Measurements from ENCODE around the gene MFAP4. TPM values are rescaled to one million over a fixed set of nuclear protein-coding genes. Genes with fewer than 3 reads are reported as not detected.

The MFAP4 gene
- total RNA-seq, 1 experiment from 2014 or later: not detected

DNA sequence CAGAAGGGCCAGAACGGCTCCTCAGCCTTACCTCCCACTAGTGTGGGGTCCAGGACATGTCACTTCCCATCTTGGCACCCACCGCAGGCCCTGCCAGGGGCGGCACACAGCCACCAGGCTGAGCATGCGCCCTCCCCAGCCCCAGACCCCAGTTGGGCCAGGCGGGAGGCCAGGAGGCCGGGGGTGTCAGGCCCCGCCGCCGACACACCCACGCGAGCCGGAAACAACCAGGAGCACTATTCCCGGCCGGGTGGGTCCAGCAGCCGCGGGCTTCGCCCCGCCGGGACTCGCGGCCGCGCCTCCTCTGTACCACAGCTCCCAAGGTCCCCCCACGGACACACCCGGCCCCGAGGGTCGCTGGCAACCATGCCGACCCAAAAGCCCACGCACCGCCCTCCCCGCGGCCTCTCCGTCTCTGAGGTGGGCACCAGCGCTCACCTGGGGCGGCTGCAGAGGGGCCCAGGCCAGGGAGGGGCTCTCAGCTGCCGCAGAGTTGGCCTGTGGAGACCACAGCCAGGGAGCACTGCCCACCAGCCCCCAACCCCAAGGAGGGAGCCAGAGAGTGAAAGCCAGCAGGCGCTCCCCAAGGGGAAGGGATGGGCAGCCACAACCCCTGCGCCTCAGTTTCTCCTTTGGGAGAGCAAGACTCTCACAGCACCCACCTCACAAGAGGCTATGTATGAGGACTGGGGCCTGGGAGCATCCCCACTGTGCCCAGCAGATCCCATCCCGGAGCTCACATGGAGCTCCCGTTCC, 42.5 kb downstream of the MFAP4 start:
- TF ChIP-seq, protein P1, sequence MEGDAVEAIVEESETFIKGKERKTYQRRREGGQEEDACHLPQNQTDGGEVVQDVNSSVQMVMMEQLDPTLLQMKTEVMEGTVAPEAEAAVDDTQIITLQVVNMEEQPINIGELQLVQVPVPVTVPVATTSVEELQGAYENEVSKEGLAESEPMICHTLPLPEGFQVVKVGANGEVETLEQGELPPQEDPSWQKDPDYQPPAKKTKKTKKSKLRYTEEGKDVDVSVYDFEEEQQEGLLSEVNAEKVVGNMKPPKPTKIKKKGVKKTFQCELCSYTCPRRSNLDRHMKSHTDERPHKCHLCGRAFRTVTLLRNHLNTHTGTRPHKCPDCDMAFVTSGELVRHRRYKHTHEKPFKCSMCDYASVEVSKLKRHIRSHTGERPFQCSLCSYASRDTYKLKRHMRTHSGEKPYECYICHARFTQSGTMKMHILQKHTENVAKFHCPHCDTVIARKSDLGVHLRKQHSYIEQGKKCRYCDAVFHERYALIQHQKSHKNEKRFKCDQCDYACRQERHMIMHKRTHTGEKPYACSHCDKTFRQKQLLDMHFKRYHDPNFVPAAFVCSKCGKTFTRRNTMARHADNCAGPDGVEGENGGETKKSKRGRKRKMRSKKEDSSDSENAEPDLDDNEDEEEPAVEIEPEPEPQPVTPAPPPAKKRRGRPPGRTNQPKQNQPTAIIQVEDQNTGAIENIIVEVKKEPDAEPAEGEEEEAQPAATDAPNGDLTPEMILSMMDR (conservative IDR thresholded peaks at IDR 0.05): no peak
- TF ChIP-seq EZH2 (IDR thresholded peaks at IDR 0.05; ENCODE audit: low read depth): no peak
- intact Hi-C loops (cut with micrococcal nuclease; ENCODE audit: unreplicated experiment): no loop called here
- no peaks in the 10 kb centered on the region for H3K27me3 ChIP-seq (ENCODE audit: insufficient read depth, low read depth)
- DNase-seq: no peak
- no peak overlapping the region for H3K4me2 ChIP-seq
- H4K20me1 ChIP-seq (ENCODE audit: insufficient read depth): no peaks in the 10 kb centered on the region
- H3K79me2 ChIP-seq (ENCODE audit: low read depth): no peaks in the 10 kb centered on the region
- POLR2A ChIA-PET (ENCODE audit: unreplicated experiment): no interaction called here
- no peak overlapping the region for H3K27ac ChIP-seq
- CTCF ChIA-PET: interaction anchor here (0.8 kb wide), 1 partner anchor 9 kb away, joined by 3 read pairs; no protein-coding TSS in a partner anchor
- H3F3A ChIP-seq (ENCODE audit: insufficient read depth, low read depth): peaks cover 40% of the 10 kb centered on the region
- H3K4me3 ChIP-seq: no peak overlapping the region
- no TSS peak for BruUV-seq (replicated peaks)
- H3K9me3 ChIP-seq (ENCODE audit: insufficient read depth, low read depth): no peaks in the 10 kb centered on the region
- H3K4me1 ChIP-seq (replicated peaks; ENCODE audit: insufficient read depth): peaks cover 27% of the 10 kb centered on the region
- no peak overlapping the region for H2AFZ ChIP-seq
- H3K36me3 ChIP-seq (ENCODE audit: low read depth): no peaks in the 10 kb centered on the region; the same call in 1 of the 2 replicates
- no peaks in the 10 kb centered on the region for H3K9me2 ChIP-seq (ENCODE audit: insufficient read depth)

DNA sequence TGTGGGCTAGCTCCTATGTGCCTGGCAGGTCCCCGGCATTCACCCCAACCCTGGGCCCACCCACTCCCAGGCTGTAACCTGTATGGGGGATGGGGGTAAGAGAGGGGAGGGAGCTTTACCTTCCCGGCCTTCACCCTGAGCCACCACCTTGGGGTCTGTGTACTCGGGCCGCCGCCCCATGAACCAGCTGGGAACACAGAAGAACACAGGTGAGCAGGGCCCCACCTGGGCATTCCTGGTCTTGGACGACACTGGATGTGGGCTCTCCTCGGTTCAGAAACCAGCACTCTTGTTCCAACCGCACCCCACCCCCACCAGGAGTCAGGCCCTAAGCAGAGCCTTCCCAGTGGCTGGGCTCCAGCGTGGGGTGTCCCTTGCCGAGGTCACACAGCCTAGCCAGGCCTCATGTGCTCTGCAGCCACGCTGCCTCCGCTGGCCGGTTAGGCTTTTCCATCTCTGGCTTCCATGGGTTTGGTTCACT, 43.3 kb downstream of the MFAP4 start:
- intact Hi-C loops (cut with micrococcal nuclease; ENCODE audit: unreplicated experiment): no loop called here
- Histone ChIP-seq H3K27ac (no peak overlapping the region), H3K4me1 (replicated peaks; ENCODE audit: insufficient read depth) (peaks cover 25% of the 10 kb centered on the region), H4K20me1 (ENCODE audit: insufficient read depth) (no peaks in the 10 kb centered on the region), H3K4me3 (no peak overlapping the region), H3K4me2 (no peak overlapping the region), H3K9me3 (ENCODE audit: insufficient read depth, low read depth) (no peaks in the 10 kb centered on the region), H3K9me2 (ENCODE audit: insufficient read depth) (no peaks in the 10 kb centered on the region), H3K79me2 (ENCODE audit: low read depth) (no peaks in the 10 kb centered on the region), H2AFZ (no peak overlapping the region), H3F3A (ENCODE audit: insufficient read depth, low read depth) (peaks cover 42% of the 10 kb centered on the region), H3K27me3 (ENCODE audit: insufficient read depth, low read depth) (no peaks in the 10 kb centered on the region), H3K36me3 (ENCODE audit: low read depth) (no peaks in the 10 kb centered on the region; the same call in 1 of the 2 replicates)
- BruUV-seq (replicated peaks): no TSS peak
- TF ChIP-seq, protein P1 (conservative IDR thresholded peaks at IDR 0.05): no peak
- no peak for TF ChIP-seq EZH2 (IDR thresholded peaks at IDR 0.05; ENCODE audit: low read depth)
- CTCF ChIA-PET: no interaction called here
- no peak for DNase-seq
- POLR2A ChIA-PET (ENCODE audit: unreplicated experiment): no interaction called here

DNA sequence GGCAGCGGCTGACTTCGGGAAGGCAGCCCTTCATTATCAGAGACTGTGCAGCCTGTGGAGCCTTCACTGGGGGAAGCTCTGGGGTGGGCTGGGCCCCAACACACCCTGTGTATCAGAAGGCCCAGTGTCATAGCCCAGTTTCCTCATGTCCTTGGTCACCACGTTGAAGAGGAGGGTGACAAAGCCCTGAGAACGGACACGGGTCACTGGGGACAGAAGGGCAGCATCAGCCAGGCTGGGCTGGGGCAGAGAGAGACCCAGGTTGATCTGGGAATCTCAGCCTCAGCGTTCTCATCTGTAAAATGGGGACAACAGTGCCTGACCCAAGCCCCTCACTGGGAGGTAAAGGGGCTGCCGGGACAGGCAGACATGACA, 43.7 kb downstream of the MFAP4 start:
- Histone ChIP-seq H4K20me1 (ENCODE audit: insufficient read depth) (no peaks in the 10 kb centered on the region), H3K36me3 (ENCODE audit: low read depth) (no peaks in the 10 kb centered on the region; the same call in 1 of the 2 replicates), H3K27ac (no peak overlapping the region), H3K27me3 (ENCODE audit: insufficient read depth, low read depth) (no peaks in the 10 kb centered on the region), H3K9me3 (ENCODE audit: insufficient read depth, low read depth) (no peaks in the 10 kb centered on the region), H3K4me2 (no peak overlapping the region), H3F3A (ENCODE audit: insufficient read depth, low read depth) (peaks cover 42% of the 10 kb centered on the region), H3K4me1 (replicated peaks; ENCODE audit: insufficient read depth) (peaks cover 20% of the 10 kb centered on the region), H3K79me2 (ENCODE audit: low read depth) (no peaks in the 10 kb centered on the region), H3K4me3 (no peak overlapping the region), H3K9me2 (ENCODE audit: insufficient read depth) (no peaks in the 10 kb centered on the region), H2AFZ (no peak overlapping the region)
- no TSS peak for BruUV-seq (replicated peaks)
- ChIA-PET CTCF (no interaction called here), POLR2A (ENCODE audit: unreplicated experiment) (no interaction called here)
- intact Hi-C loops (cut with micrococcal nuclease; ENCODE audit: unreplicated experiment): no loop called here
- no peak for DNase-seq
- TF ChIP-seq EZH2 (IDR thresholded peaks at IDR 0.05; ENCODE audit: low read depth): no peak
- TF ChIP-seq, protein P1 (conservative IDR thresholded peaks at IDR 0.05): no peak

Measured in PC-9 (cell line).